Skeletal muscle tissue (tissue), 4 donors: Measurements from ENCODE around the gene SUSD5. TPM values are rescaled to one million over a fixed set of nuclear protein-coding genes. Genes with fewer than 3 reads are reported as not detected.
"Not testable (repeated sequence)": the region's sequence is repeated elsewhere in the genome, so short reads cannot be mapped to it uniquely, and the experiment has no call there.

Source experiments
- H3K27ac ChIP-seq: one replicate; pipeline ENCODE4 v1.7.0; 2013; ENCODE audit warnings: mild to moderate bottlenecking, low read depth, low read length, inconsistent platforms
- H3K27me3 ChIP-seq, 3 donors: one replicate each; pipeline ENCODE4 v1.7.0; 2013; ENCODE audit warnings: low read length in 3 of 3; ENCODE audit not compliant: control insufficient read depth in 3 of 3, insufficient read depth in 3 of 3
- H3K36me3 ChIP-seq, 3 donors: one replicate each; pipeline ENCODE4 v1.7.0; 2013; ENCODE audit warnings: low read length in 3 of 3; ENCODE audit not compliant: control insufficient read depth in 3 of 3, insufficient read depth in 3 of 3
- H3K4me1 ChIP-seq, 3 donors: one replicate each; pipeline ENCODE4 v1.7.0; 2013; ENCODE audit warnings: low read length in 3 of 3, mild to moderate bottlenecking in 3 of 3; ENCODE audit not compliant: control insufficient read depth in 3 of 3, insufficient read depth in 3 of 3
- H3K4me3 ChIP-seq, 3 donors: one replicate each; pipeline ENCODE4 v1.7.0; 2013; ENCODE audit warnings: low read length in 3 of 3
- H3K9ac ChIP-seq, 3 donors: one replicate each; pipeline ENCODE4 v1.7.0; 2013; ENCODE audit warnings: low read length in 3 of 3, mild to moderate bottlenecking in 3 of 3, moderate library complexity in 2 of 3, low read depth in 1 of 3
- H3K9me3 ChIP-seq, 3 donors: one replicate each; pipeline ENCODE4 v1.7.0; 2013; ENCODE audit warnings: low read length in 3 of 3; ENCODE audit not compliant: control insufficient read depth in 3 of 3
- total RNA-seq: library from RNA; depleted of rRNA; stranded (reverse); fragments of >200 nt; gene quantifications from one replicate; pipeline ENCODE4 v1.2.3, GENCODE V29; 2014
- donor health status: Osteomylitis.

Gene SUSD5
- total RNA-seq, 1 donor from 2014 or later, result 2.6 TPM

- H3K9me3 ChIP-seq, result peaks cover 0 to 1% (median 0%) of the 10 kb centered on the region in 3 donors
- peak within 1 kb of the TSS; percentile 79 to 98 (median 92) for H3K4me3 ChIP-seq
- peak within 1 kb of the TSS; percentile 87 to 96 (median 91) for H3K9ac ChIP-seq
- peaks cover 9 to 12% (median 11%) of the 10 kb centered on the region in 3 donors for H3K4me1 ChIP-seq
- peak within 1 kb of the TSS; percentile 91 for H3K27ac ChIP-seq
- no peaks in the 10 kb centered on the region for H3K36me3 ChIP-seq
- H3K27me3 ChIP-seq, result no peaks in the 10 kb centered on the region
Measured at GRCh38 chr3:33113772-33114621, 104.6 kb downstream of the SUSD5 start, which contains the start of gene CRTAP. CRTAP (plus strand) TSS chr3:33114014; CDS start chr3:33114078, 64 bp downstream.

GRCh38 chr3:33111581-33111980, 107.0 kb downstream of the SUSD5 start:
- Histone ChIP-seq H3K9me3 (peaks cover 0 to 1% (median 0%) of the 10 kb centered on the region in 3 donors), H3K9ac (no peak overlapping the region), H3K27me3 (no peaks in the 10 kb centered on the region), H3K4me3 (no peak overlapping the region), H3K27ac (no peak overlapping the region), H3K4me1 (peaks cover 9 to 12% (median 11%) of the 10 kb centered on the region in 3 donors), H3K36me3 (no peaks in the 10 kb centered on the region)

DNA sequence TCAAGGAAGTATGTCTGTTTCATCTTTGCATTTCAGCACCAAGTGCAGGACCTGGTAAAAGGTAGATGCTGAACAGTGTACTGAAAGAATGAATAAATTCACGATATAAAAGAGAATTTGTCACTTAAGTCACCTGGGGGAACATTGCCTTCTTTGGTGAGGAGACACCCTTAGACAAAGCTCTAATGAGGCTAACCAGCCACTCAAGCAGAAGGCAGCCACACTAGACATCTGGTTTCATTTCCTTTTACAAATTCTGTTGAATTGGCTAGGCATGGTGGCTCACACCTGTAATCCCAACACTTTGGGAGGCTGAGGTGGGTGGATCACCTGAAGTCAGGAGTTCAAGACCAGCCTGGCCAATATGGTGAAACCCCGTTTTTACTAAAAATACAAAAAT, 111.8 kb downstream of the SUSD5 start:
- not testable (repeated sequence) for H3K9me3 ChIP-seq, H3K9ac ChIP-seq, H3K27me3 ChIP-seq, H3K36me3 ChIP-seq, H3K4me3 ChIP-seq, H3K4me1 ChIP-seq, H3K27ac ChIP-seq

DNA sequence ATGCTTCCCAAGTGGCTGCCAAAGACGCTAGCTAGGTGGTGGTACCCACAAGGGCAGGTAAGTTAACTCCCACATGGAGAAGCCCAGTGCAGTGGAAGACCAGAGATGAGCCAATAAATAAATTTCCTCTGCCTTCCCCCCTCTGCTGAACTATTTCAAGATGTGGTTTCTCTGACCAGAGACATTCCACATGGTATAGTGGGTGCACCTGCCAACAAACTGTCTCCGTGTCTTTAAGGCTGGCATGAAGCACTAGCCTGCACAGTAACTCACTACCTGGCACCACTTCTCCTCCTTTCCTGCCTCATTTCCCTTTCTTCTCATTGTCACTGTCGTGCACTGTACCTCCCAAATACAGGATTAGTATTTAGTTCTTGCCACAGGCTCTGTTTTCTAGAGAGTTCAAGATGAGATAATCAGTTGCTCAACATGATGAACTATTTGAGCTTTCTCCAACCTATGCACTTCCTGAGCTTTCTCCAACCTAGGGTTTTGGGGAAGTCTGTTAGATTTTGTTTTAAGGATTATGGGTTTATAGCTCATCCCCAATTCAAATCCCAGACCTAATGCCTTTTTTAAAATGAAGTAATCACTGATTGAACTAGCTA, 113.2 kb downstream of the SUSD5 start:
- Histone ChIP-seq H3K9me3 (no peaks in the 10 kb centered on the region), H3K4me3 (no peak overlapping the region), H3K36me3 (no peaks in the 10 kb centered on the region), H3K27me3 (no peaks in the 10 kb centered on the region), H3K4me1 (no peaks in the 10 kb centered on the region), H3K27ac (no peak overlapping the region), H3K9ac (no peak overlapping the region)

GRCh38 chr3:33104803-33105202, 113.8 kb downstream of the SUSD5 start:
- Histone ChIP-seq H3K27ac (no peak overlapping the region), H3K4me3 (no peak overlapping the region), H3K4me1 (no peaks in the 10 kb centered on the region), H3K27me3 (no peaks in the 10 kb centered on the region), H3K36me3 (no peaks in the 10 kb centered on the region), H3K9me3 (no peaks in the 10 kb centered on the region), H3K9ac (no peak overlapping the region)

DNA sequence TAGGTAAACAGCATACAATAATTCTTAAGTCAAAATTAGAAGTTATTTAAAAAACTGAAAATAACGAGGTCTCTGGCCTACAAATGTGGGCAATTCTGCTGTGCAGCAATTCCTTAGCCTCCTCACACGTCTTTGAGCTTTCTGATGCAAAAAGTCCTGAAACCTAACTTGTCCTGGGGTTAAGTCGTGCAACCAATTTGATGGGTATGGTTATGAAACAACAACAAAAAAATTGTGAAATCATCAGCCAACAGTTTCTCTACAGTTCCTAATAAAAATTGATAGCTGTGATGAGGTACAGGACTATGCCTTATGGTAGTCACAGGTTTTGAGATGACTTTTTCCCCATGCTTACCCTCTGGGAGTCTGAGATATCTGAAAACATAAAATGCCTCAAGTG, 115.1 kb downstream of the SUSD5 start:
- no peak overlapping the region for H3K4me3 ChIP-seq
- H3K9ac ChIP-seq, result no peak overlapping the region
- no peak overlapping the region for H3K27ac ChIP-seq
- no peaks in the 10 kb centered on the region for H3K27me3 ChIP-seq
- H3K36me3 ChIP-seq, result no peaks in the 10 kb centered on the region
- no peaks in the 10 kb centered on the region for H3K4me1 ChIP-seq
- no peaks in the 10 kb centered on the region for H3K9me3 ChIP-seq

GRCh38 chr3:33103034-33103433, 115.6 kb downstream of the SUSD5 start:
- H3K4me1 ChIP-seq, result no peaks in the 10 kb centered on the region
- no peaks in the 10 kb centered on the region for H3K9me3 ChIP-seq
- no peak overlapping the region for H3K4me3 ChIP-seq
- no peak overlapping the region for H3K27ac ChIP-seq
- no peaks in the 10 kb centered on the region for H3K27me3 ChIP-seq
- no peak overlapping the region for H3K9ac ChIP-seq
- H3K36me3 ChIP-seq, result no peaks in the 10 kb centered on the region

GRCh38 chr3:33100229-33100628, 118.4 kb downstream of the SUSD5 start:
- Histone ChIP-seq H3K27me3 (no peaks in the 10 kb centered on the region), H3K9ac (no peak overlapping the region), H3K4me1 (peaks cover 8 to 10% (median 9%) of the 10 kb centered on the region in 3 donors), H3K27ac (no peak overlapping the region), H3K4me3 (no peak overlapping the region), H3K9me3 (no peaks in the 10 kb centered on the region), H3K36me3 (no peaks in the 10 kb centered on the region)
